Sigmoid colon (tissue), 7 donors: ENCODE data around the gene ADAMTS8. TPM values are rescaled to one million over a fixed set of nuclear protein-coding genes. Genes with fewer than 3 reads are reported as not detected.

Experiments
- DNase-seq: peaks from one replicate; pipeline ENCODE4 v3.0.0-alpha.2; 2019
- H3K27ac ChIP-seq, 4 donors: fragments of 200-600 bp; sonication (generic); one replicate each; pipeline ENCODE4 v1.5.1; 2016 to 2019; ENCODE audit warnings: mild to moderate bottlenecking in 1 of 4
- H3K27me3 ChIP-seq, 3 donors: fragments of 200-600 bp; sonication (generic); one replicate each; pipeline ENCODE4 v1.5.1; 2019; ENCODE audit warnings: mild to moderate bottlenecking in 1 of 3
- H3K36me3 ChIP-seq, 4 donors: fragments of 200-600 bp; sonication (generic); one replicate each; pipeline ENCODE4 v1.5.1; 2016 to 2019
- H3K4me1 ChIP-seq, 4 donors: fragments of 200-600 bp; sonication (generic); one replicate each; pipeline ENCODE4 v1.5.1; 2017 to 2019
- H3K4me3 ChIP-seq, 4 donors: fragments of 200-600 bp; sonication (generic); one replicate each; pipeline ENCODE4 v1.5.1; 2017 to 2019; ENCODE audit warnings: mild to moderate bottlenecking in 2 of 4, moderate library complexity in 1 of 4
- H3K9me3 ChIP-seq, 4 donors: fragments of 200-600 bp in 3 of 4; sonication (generic) in 3 of 4; one replicate each; pipeline versions ENCODE4 v1.5.1 to v1.6.1; 2013 to 2019
- EP300 ChIP-seq, 4 donors: sonication (generic); formaldehyde crosslinking; IDR thresholded peaks; one replicate each; pipeline ENCODE4 v1.6.1; 2017; ENCODE audit warnings: antibody characterized with exemption in 4 of 4
- POLR2A ChIP-seq, 2 donors: fragments of 450-650 bp; IDR thresholded peaks; one replicate each; pipeline ENCODE4 v1.6.1; 2016; ENCODE audit warnings: antibody characterized with exemption in 2 of 2, mild to moderate bottlenecking in 2 of 2, moderate library complexity in 2 of 2
- POLR2AphosphoS5 ChIP-seq, 4 donors: sonication (generic); formaldehyde crosslinking; IDR thresholded peaks; one replicate each; pipeline ENCODE4 v1.6.1; 2017; ENCODE audit warnings: antibody characterized with exemption in 4 of 4
- WGBS, 2 donors: extraction: QIAGEN DNeasy Blood & Tissue Kit; methylation state at CpG; one replicate each; pipeline ENCODE4 v1.1.7; 2013; 5-methylcytosine and 5-hydroxymethylcytosine counted together
- intact Hi-C: fragments of 100-400 bp; cut with DNase I; formaldehyde crosslinking; loops from one replicate; pipeline ENCODE4 v1.15.1; 2023
- polyA plus RNA-seq, 3 donors: library from polyadenylated mRNA; stranded (reverse); fragments of 200-250 nt; gene quantifications; one replicate each; pipeline ENCODE4 v1.2.3, GENCODE V29; 2013
- total RNA-seq, 4 donors: library from RNA; depleted of rRNA; stranded (reverse); fragments of >200 nt; gene quantifications; one replicate each; pipeline ENCODE4 v1.1.0, GENCODE V29; 2016
- TF ChIP-seq, protein P1 (sequence below), 4 experiments: fragments of 450-650 bp in 3 of 4; fragments of 200-600 bp in 1 of 4; IDR thresholded peaks; one replicate each; pipeline ENCODE4 v1.5.1; 2016 to 2019; ENCODE audit warnings: antibody characterized with exemption in 4 of 4, mild to moderate bottlenecking in 3 of 4, moderate library complexity in 2 of 4
- donor health status: healthy with polysubstance abuse.
- donor health status: Bipolar disorder and iron deficiency.
- donor health status: healthy.

Gene ADAMTS8
- total and polyA plus RNA-seq, 7 donors = under 0.01 to 11.9 (median 4.2) TPM; not detected in 1

DNA sequence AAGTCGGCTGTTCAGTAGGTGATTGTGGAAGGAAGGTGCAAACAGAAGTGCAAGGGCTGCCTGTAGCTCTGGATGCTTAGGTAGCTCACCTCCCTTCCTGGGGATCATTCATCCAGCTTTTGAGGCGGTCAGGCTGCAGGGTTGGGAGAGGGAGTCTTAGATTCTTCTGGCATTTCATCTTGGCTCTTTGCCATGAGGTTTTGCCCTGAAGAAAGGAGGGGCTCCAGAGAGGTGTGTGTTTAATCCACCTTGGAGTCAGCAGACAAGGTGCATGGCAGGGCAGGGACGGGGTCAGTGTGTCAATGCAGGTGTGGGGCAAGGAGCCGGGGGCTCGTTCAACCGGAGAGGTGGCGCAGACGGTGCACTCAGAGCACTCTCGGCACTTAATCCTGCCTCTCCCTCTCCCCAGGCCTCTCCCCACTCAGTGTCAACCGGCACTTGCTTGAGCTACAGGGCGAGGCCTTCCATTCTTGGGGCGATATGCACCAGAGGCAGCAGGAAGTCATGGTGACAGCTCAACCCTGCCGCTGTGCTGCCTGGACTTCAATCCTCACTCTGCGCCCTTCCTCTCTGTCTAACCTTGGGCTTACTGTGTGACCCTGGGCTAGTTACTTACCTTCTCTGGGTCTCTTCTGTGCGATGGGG is 27.2 kb upstream of the ADAMTS8 start:
- TF ChIP-seq, protein P1, sequence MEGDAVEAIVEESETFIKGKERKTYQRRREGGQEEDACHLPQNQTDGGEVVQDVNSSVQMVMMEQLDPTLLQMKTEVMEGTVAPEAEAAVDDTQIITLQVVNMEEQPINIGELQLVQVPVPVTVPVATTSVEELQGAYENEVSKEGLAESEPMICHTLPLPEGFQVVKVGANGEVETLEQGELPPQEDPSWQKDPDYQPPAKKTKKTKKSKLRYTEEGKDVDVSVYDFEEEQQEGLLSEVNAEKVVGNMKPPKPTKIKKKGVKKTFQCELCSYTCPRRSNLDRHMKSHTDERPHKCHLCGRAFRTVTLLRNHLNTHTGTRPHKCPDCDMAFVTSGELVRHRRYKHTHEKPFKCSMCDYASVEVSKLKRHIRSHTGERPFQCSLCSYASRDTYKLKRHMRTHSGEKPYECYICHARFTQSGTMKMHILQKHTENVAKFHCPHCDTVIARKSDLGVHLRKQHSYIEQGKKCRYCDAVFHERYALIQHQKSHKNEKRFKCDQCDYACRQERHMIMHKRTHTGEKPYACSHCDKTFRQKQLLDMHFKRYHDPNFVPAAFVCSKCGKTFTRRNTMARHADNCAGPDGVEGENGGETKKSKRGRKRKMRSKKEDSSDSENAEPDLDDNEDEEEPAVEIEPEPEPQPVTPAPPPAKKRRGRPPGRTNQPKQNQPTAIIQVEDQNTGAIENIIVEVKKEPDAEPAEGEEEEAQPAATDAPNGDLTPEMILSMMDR (IDR thresholded peaks at IDR 0.05) = no peak
- TF ChIP-seq EP300 (IDR thresholded peaks at IDR 0.05) (no peak), POLR2A (IDR thresholded peaks at IDR 0.05) (no peak), POLR2AphosphoS5 (IDR thresholded peaks at IDR 0.05) (no peak)
- intact Hi-C loops = no loop called here

DNA sequence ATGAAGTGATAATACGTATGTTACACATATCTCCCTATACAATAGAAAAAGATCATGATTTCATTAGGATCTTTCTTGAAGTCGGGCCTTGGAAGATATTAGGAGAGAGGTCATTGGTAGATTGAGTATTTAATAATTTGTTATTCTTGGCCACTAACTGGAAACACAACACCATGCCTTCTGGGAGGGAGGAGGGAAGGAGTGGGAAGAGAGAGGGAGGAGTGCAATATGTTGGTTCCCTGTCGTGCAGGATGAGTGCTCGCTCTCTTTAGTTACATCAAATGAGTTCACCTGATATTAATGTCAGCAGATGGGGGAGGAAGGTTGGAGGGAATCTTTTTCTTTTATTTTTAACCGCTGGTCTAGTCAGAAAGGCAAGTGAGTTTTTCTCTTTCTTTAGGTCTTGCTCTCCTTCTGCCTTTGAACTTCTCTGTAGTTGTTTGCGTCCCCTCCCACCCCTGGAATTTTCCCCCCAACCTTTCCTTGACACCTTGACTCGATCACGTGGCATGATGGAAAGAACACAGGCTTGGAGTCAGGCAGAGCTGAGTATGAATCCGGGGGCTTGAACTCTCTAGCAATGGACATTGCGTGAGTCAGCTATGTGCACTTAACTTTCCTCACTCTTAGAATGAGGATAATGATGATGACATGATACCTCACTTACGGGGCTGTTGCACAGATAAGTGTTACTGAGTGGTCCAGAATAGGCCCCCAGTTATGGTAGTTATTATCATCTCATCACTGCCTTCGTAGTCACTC is 26.3 kb upstream of the ADAMTS8 start:
- H3K4me3 ChIP-seq = no peak overlapping the region
- H3K4me1 ChIP-seq = peaks cover 0 to 5% (median 4%) of the 10 kb centered on the region in 4 donors

More for the DNA sequence above, 27.2 kb upstream of the ADAMTS8 start:
- Histone ChIP-seq H3K36me3 (no peaks in the 10 kb centered on the region), H3K9me3 (no peaks in the 10 kb centered on the region), H3K4me1 (no peaks in the 10 kb centered on the region), H3K4me3 (no peak overlapping the region), H3K27me3 (no peaks in the 10 kb centered on the region), H3K27ac (no peak overlapping the region)
- 30 to 67% methylated on average over 15 of the region's 15 CpGs for WGBS, 2 donors
- no peak for DNase-seq

DNA sequence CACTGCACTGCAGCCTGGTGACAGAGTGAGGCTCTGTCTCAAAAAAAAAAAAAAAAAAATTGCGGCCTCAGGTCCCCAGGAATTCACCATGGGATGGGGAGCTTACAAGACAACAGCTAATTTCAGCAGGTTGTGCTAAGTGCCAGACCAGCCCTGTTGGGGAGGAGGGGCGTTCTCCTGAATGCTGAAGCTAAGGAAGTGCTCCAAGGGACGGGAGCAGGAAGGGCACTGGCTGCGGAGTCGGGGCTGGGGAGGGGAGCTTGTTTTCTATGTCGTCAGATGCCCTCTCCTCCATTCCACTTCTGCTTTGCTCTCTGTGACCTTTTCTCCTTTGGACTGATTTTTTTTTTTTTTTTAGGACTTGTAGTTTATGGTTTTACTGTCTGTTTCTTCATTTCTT is 24.5 kb upstream of the ADAMTS8 start:
- no peak overlapping the region for H3K4me3 ChIP-seq
- H3K36me3 ChIP-seq = no peaks in the 10 kb centered on the region
- intact Hi-C loops = no loop called here
- H3K27ac ChIP-seq = no peak overlapping the region
- H3K27me3 ChIP-seq = peaks cover 0 to 13% (median 0%) of the 10 kb centered on the region in 3 donors
- H3K9me3 ChIP-seq = no peaks in the 10 kb centered on the region
- 46 to 61% methylated on average over 6 of the region's 6 CpGs for WGBS, 2 donors
- no peak for TF ChIP-seq POLR2AphosphoS5 (IDR thresholded peaks at IDR 0.05)
- TF ChIP-seq POLR2A (IDR thresholded peaks at IDR 0.05) = no peak
- TF ChIP-seq, protein P1 (IDR thresholded peaks at IDR 0.05) = no peak
- no peak for TF ChIP-seq EP300 (IDR thresholded peaks at IDR 0.05)
- no peak for DNase-seq
- H3K4me1 ChIP-seq = peaks cover 0 to 21% (median 19%) of the 10 kb centered on the region in 4 donors

More for the DNA sequence above, 26.3 kb upstream of the ADAMTS8 start:
- intact Hi-C loops = no loop called here
- no peak for TF ChIP-seq POLR2A (IDR thresholded peaks at IDR 0.05)
- no peak for TF ChIP-seq POLR2AphosphoS5 (IDR thresholded peaks at IDR 0.05)
- no peak for TF ChIP-seq EP300 (IDR thresholded peaks at IDR 0.05)
- TF ChIP-seq, protein P1 (IDR thresholded peaks at IDR 0.05) = no peak
- H3K9me3 ChIP-seq = no peaks in the 10 kb centered on the region
- DNase-seq = no peak
- no peaks in the 10 kb centered on the region for H3K36me3 ChIP-seq
- 76 to 83% methylated on average over 12 of the region's 12 CpGs for WGBS, 2 donors
- H3K27me3 ChIP-seq = peaks cover 0 to 4% (median 0%) of the 10 kb centered on the region in 3 donors
- peak overlapping the region in 1 of 4 donors; percentile 15 for H3K27ac ChIP-seq

DNA sequence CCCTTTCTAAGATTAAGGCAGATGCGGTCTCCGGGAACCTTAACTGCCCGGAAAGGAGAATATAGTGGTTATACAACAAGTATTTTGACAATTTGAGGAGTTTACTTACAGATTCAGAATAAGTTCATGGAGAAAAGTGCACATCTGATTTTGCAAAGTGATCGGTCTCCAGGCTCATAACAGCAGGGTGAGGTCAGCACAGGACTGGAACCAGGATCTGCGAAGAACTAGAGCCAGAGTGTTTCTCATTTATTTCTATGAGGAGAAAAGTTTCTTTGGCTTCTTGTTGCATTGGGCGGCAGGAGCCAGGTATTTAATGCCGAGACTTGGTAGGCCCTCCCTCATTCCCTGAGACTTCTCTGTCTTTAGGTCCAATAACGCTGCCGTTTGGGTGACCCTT is 23.8 kb upstream of the ADAMTS8 start:
- H3K9me3 ChIP-seq = no peaks in the 10 kb centered on the region
- peaks cover 0 to 22% (median 20%) of the 10 kb centered on the region in 4 donors for H3K4me1 ChIP-seq
- 87 to 93% methylated on average over 9 of the region's 9 CpGs for WGBS, 2 donors
- TF ChIP-seq EP300 (IDR thresholded peaks at IDR 0.05) = no peak
- no peak for TF ChIP-seq POLR2AphosphoS5 (IDR thresholded peaks at IDR 0.05)
- TF ChIP-seq, protein P1 (IDR thresholded peaks at IDR 0.05) = no peak
- TF ChIP-seq POLR2A (IDR thresholded peaks at IDR 0.05) = no peak
- peak overlapping the region in 3 of 4 donors; percentile 12 to 81 (median 38) for H3K27ac ChIP-seq
- H3K27me3 ChIP-seq = peaks cover 0 to 13% (median 0%) of the 10 kb centered on the region in 3 donors
- intact Hi-C loops = no loop called here
- H3K36me3 ChIP-seq = no peaks in the 10 kb centered on the region
- H3K4me3 ChIP-seq = no peak overlapping the region
- DNase-seq = no peak
